ENCODE data around the gene FAM221B.

- TF ChIP-seq CTCF (IDR thresholded peaks at IDR 0.05; ENCODE audit: low read depth, low read length) (no peak), EZH2phosphoT487 (IDR thresholded peaks at IDR 0.05; ENCODE audit: low read depth) (no peak)
Observed at GRCh38 chr9:35795695-35796094, 32.8 kb downstream of the FAM221B start.
